ENCODE results near the gene CTNND1. TPM values are rescaled to one million over a fixed set of nuclear protein-coding genes. Genes with fewer than 3 reads are reported as not detected.

Gene CTNND1
- total and polyA plus RNA-seq, 9 of the 15 experiments (the other 6 are each of a cell fraction or from before 2014, with no cell fraction given) = 11.1 to 74.0 (median 43.3) TPM

DNA sequence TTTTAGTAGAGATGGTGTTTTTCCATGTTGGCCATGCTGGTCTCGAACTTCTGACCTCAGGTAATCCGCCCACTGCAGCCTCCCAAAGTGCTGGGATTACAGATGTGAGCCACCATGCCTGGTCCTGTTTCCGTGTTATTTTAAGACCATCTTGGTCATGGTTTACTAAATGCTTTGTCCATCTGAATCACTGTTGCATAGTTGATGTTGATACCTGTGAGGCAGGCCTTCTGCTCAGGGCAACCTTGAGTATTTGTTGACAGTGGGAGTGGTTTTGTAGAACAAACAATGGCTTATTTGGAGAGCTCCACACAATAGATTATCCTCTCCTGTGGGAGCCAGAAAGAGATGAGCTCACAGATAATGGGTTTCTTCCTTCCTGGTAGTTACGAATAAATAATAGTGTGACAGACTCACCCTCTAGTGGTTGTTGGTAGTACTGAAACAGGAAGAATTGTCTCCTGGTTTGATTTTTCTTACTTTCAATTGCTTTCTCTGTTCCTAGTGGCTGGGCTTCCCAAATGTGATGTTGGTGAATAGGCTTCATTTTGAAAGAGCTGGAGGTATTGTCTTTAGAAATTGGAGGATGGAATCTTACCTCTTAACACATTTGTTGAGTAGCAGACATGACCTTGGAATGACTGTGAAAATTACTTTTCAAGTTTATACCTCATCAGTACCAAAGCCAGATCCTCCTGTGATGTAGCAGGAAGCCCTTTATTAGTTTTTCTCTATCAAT, 39.0 kb downstream of the CTNND1 start (continued):
- TF ChIP-seq ZBTB17 (CRISPR knock-in tag; IDR thresholded peaks at IDR 0.05) (peak; percentile 81; the same call in 1 of the 2 replicates), ZC3H8 (IDR thresholded peaks at IDR 0.05) (no peak), SMARCE1 (IDR thresholded peaks at IDR 0.05) (0 out of 2 replicates have a peak, but pooled peaks have one; percentile 16), ZBTB11 (CRISPR knock-in tag; IDR thresholded peaks at IDR 0.05) (0 out of 6 replicates have a peak, but pooled peaks of 1 of the 3 experiments have one; percentile 64), TCF3 (CRISPR knock-in tag; IDR thresholded peaks at IDR 0.05) (no peak), AFF1 (IDR thresholded peaks at IDR 0.05; ENCODE audit: low read depth in 1 of 2, partially characterized antibody in 2 of 2) (peak in 1 of 2 experiments; percentile 53), CTBP1 (IDR thresholded peaks at IDR 0.05; ENCODE audit: borderline replicate concordance) (peak; percentile 66; the same call in 1 of the 2 replicates), MTF1 (CRISPR knock-in tag; IDR thresholded peaks at IDR 0.05; ENCODE audit: borderline replicate concordance) (no peak), IFI16 (CRISPR knock-in tag; IDR thresholded peaks at IDR 0.05) (no peak), EP300 (IDR thresholded peaks at IDR 0.05; ENCODE audit: low read length) (peak; percentile 28; the same call in 1 of the 2 replicates)
- TF ChIP-seq, protein P1, sequence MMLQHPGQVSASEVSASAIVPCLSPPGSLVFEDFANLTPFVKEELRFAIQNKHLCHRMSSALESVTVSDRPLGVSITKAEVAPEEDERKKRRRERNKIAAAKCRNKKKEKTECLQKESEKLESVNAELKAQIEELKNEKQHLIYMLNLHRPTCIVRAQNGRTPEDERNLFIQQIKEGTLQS (IDR thresholded peaks at IDR 0.05) = 0 out of 2 replicates have a peak, but pooled peaks have one; percentile 8
- TF ChIP-seq, protein P1 (CRISPR knock-in tag; conservative IDR thresholded peaks at IDR 0.05) = no peak

Measured in K562 (cell line).